CD4-positive, alpha-beta T cell treated with Interleukin-2 at 100 ng/mL for 4 hours (primary cell): ENCODE measurements around the gene CGB8.
A peak's percentile ranks its signal among the peaks of the same experiment; 100 is the strongest.
"Not testable (repeated sequence)": the region's sequence is repeated elsewhere in the genome, so short reads cannot be mapped to it uniquely, and the experiment has no call there.

Experiments used
- DNase-seq: peaks from one replicate; pipeline ENCODE4 v3.0.0-alpha.2; 2020; ENCODE audit warnings: low spot score

The CGB8 gene

DNA sequence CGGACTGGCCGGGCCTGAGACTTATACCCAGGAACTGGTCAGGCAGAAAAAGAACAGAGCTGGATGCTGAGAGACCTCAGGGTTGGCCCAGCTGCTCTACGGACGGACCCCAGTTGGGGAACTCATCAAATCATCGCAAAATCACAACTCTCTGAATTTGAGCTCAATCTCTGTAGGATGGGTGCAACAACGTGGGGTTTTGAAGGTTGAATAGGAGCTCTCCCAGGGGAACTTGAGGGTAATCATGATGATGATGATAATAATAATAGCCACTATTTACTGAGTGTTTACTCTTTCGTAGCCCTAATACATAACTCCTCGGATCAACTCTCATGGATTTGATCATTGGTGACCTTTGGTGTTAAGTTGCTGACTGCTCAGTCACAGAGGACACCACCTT is 18.6 kb downstream of the CGB8 start:
- not testable (repeated sequence) for DNase-seq

GRCh38 chr19:49029749-49030148 is 19.2 kb downstream of the CGB8 start:
- not testable (repeated sequence) for DNase-seq

GRCh38 chr19:49028686-49029085 is 20.2 kb downstream of the CGB8 start:
- DNase-seq, result not testable (repeated sequence)

- not testable (repeated sequence) for DNase-seq
Measured at GRCh38 chr19:49025599-49025998, 23.3 kb downstream of the CGB8 start.

GRCh38 chr19:49025088-49025487 is 23.8 kb downstream of the CGB8 start:
- DNase-seq, result not testable (repeated sequence)

GRCh38 chr19:49024233-49024632 is 24.7 kb downstream of the CGB8 start, which contains the start of gene CGB3:
CGB3 (minus strand) TSS chr19:49024333; CDS start chr19:49023971, 362 bp downstream.
- DNase-seq, result not testable (repeated sequence)

GRCh38 chr19:49022116-49022515 is 26.8 kb downstream of the CGB8 start:
- no peak for DNase-seq

- no peak for DNase-seq
Measured at GRCh38 chr19:49020931-49021895, 27.7 kb downstream of the CGB8 start.

DNA sequence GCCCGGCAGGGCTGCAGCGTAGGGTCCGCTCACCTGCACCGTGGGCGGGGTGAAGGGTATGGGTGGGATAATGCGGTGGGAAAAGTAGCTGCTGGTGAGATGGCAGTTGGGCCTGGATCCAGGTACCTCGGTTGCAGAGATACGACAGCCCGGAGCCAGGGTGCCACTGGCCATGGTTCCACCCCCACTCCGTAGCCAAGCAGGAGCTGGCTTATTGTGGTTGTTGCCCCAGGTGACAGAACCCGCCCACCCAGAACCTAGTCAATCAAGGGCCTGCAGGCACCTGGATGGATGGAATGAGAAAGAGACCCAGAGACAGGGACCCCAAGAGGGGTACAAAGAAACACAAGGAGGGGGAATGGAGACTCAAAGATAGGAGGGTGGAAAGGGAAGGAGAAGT is 28.6 kb downstream of the CGB8 start:
- no peak for DNase-seq

- peak; percentile 56 for DNase-seq
Measured at GRCh38 chr19:49019242-49019932, 29.5 kb downstream of the CGB8 start.

DNA sequence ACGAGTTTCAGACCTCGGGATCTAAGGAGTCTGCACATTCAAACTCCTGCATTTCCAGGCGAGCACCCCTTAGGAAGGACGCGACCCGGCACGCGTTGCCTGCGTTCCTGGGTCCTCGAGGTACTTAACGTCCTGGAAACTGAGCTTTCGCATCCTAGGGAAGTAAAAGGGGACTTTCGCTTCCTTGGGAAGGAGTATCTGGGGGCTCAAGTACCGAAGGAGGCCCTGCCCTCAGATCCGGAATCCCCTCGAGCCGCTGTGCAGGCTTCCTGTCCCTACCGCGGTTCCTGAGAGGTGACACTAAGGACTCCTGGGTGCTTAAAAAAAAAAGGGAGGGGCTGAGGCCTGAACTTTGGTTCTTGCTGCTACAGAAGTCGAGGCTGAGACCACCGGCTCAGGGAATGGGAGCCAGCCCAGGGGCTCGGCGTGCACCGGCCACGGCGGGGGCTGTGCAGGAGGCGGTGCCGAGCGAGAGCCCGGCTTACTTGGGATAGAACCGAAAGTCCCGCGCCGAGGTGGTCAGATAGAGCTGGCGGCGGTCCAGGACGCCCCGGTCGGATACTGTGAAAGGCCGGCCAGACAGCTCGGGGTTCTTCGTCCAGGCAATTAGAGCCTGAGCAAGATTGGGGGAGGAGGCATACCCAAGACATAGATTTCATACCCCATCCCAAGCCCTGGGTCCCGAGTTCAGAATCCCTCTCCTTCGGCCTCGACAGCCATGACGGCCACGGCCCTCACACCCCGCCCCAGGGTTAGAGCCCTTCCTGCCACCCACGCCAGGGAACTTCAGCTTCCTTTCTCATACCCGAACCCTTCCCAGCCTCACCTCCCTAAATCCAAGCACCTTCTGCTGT is 30.3 kb downstream of the CGB8 start:
- not testable (repeated sequence) for DNase-seq

DNA sequence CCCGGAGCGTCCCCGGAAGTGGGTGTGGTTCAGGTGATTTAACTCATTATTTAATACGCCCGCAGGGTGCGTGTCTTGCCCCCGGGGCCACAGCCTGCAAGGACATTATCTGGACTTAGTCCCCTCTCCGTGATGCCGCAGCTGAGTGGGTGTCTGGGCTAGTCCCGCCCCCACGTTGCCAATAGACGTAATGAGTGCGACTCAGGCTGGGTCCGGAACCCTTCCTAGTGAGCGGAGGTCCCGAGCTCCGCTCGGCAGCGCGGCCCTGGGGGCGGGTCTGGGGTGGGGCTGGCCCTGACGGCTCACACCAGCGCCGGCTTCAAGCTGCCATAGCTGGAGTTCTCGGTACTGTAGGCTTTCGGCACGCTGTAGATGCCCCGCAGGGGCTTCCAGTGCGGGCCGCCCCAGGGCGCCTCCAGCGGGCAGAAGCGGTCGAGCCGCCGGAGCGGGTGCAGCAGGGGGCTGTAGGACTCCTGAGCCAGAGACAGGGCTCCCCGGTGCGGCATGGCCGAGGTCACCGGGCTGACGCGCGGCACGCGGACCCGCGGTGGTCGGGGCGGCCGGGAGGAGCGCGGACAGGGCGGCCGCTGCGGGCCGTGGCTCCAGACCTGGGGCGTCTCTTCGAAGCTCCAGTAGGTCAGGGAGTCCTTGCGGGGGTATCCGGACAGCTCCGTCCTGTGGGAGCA is 31.1 kb downstream of the CGB8 start:
- peak; percentile 67 for DNase-seq

DNA sequence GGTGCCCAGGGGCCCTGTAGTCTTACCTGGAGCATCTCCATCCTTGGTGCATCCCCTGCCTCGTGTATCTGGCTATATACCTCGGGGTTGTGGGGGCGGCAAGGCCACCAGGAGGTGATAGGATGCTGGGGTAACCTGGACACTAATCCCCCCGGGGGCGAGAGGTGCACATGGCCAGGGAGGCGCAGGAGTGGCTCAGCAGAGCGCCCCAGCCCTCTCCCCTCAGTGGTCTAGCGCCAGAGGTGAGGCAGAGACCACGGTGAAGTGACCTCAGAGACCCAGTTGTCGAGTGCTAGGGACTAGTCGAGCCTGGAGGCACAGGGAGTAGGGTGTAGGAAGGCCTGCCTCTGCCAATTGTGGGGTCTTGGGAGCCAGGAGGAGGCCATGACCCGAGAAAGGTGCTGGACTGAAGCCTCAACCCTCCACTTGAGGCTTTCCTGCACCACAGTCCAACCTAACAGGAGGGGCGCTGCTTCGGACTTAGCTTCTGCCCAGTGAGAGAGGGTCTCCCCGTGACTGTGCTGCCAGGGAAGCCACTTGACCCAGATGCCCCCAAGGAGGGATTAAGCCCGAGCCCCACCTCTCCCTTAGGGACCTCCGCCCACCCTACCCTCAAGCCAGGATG is 31.8 kb downstream of the CGB8 start, which contains the start of gene LHB:
Gene LHB (minus strand): TSS at position 51 of the 625 bp plus-strand sequence. CDS start 10 bp downstream, at position 41.
- no peak for DNase-seq

DNA sequence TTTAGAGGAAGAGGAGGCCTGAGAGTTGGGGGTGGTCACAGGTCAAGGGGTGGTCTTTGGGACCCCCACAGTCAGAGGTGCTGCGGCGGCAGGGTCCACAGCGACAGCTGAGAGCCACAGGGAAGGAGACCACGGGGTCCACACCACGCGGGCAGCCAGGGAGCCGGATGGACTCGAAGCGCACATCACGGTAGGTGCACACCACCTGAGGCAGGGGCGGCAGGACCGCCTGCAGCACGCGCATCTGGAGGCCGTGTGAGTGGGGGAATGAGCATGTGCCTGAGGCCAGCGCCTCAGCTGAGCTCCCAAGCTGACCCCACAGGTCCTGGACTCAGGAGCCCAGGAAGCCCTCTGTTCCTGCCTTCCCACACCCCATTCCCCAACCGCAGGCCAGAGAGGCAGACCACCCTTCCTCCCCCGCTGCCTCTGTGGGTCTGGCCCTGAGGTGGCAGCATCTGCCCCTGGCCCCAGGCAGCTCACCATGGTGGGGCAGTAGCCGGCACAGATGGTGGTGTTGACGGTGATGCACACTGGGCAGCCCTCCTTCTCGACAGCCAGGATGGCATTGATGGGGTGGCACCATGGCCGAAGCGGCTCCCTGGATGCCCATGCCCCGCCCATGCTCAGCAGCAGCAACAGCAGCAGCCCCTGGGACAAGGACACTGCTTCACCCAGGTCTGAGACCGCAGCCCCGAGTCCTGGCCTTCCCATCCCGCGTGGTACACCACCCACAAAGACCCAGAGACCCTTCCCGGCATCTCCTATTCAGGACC is 32.7 kb downstream of the CGB8 start:
- DNase-seq, result no peak

GRCh38 chr19:49014870-49015255 is 34.0 kb downstream of the CGB8 start:
- DNase-seq, result no peak

DNA sequence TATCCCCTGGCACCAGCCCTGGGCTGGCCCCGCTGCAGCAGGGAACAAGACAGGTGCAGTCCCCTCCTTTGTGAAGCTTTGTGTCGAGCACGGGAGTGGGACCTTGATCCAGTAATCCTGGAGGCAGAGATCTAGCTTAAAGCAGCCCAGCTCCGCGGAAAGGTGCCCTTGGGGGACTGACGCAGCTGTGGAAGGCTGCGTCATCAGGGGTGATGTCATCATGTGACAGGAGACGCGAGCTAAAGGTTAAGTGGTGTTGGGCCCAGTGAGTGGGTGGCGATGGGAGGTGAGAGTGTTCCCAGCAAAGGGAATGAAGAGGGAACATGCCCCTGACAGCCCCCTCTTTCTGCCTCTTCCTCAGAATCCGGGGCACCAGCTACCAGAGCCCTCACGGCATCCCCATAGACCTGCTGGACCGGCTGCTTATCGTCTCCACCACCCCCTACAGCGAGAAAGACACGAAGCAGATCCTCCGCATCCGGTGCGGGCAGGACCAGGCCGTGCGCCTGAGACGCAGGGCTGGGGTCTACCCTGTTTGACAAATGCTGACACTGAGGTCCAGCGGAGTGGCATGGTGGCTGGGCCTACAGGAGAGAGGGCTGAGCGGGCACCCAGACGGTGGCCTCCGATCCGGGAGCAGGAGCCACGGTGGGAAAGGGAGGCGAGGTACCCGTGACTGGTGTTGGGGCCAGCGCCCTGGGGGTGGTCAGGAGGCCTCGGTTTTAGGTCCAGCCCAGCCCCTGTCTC is 34.6 kb downstream of the CGB8 start:
- DNase-seq, result no peak

DNA sequence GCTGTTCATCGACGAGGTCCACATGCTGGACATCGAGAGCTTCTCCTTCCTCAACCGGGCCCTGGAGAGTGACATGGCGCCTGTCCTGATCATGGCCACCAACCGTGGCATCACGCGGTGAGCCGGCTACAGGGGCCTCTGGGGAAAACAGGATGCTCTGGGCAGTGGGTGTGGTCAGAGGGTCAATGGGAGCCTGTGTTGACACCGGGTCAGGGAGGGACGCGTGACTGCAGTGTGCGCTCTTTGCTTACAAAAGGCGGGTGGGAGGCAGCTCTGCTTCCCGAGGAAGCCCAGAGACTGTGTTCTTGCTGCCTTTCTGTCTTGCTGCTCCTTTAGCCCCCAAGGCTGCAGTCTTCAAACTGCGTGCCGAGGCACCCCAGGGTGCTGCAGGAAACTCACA is 37.7 kb downstream of the CGB8 start:
- no peak for DNase-seq

DNA sequence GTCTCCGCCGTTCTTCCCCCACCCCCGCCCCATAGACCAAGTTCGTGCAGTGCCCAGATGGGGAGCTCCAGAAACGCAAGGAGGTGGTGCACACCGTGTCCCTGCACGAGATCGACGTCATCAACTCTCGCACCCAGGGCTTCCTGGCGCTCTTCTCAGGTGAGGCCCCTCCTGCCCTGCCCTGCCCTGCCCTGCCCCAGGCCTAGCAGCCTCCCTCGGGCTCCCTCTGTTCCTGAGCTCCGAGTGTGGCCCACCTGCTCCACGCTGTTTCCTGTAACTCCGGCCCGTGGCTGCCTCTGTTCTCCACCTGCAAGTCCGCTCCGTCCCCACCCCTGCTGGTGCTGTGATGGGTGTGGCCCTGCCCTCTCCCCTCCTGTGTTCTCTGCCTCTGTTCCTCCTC is 38.5 kb downstream of the CGB8 start:
- no peak for DNase-seq

- DNase-seq, result no peak
Measured at GRCh38 chr19:49009828-49010227, 39.1 kb downstream of the CGB8 start.
